ENCODE data around the gene EHMT1. TPM values are rescaled to one million over a fixed set of nuclear protein-coding genes. Genes with fewer than 3 reads are reported as not detected.
"Not testable (repeated sequence)": the region's sequence is repeated elsewhere in the genome, so short reads cannot be mapped to it uniquely, and the experiment has no call there.

The EHMT1 gene
- total RNA-seq, 1 donor from 2014 or later: 163 TPM

GRCh38 chr9:137881591-137882505, 263.0 kb downstream of the EHMT1 start:
- Mint-ChIP-seq H3K4me3 (peak overlapping the region; percentile 41), H3K36me3 (ENCODE audit: low read depth) (no peaks in the 10 kb centered on the region), H3K9me3 (no peaks in the 10 kb centered on the region), H3K27ac (ENCODE audit: unreplicated experiment) (no peak overlapping the region), H3K27me3 (ENCODE audit: low read depth) (peaks cover 10% of the 10 kb centered on the region), H3K4me1 (no peaks in the 10 kb centered on the region)
- TF ChIP-seq CTCF (conservative IDR thresholded peaks at IDR 0.05): no peak
- no peak for DNase-seq (ENCODE audit: low read depth, low spot score)

GRCh38 chr9:137882506-137882821, 263.7 kb downstream of the EHMT1 start:
- Mint-ChIP-seq H3K27ac (ENCODE audit: unreplicated experiment) (no peak overlapping the region), H3K36me3 (ENCODE audit: low read depth) (no peaks in the 10 kb centered on the region), H3K4me3 (no peak overlapping the region), H3K27me3 (ENCODE audit: low read depth) (peaks cover 10% of the 10 kb centered on the region), H3K9me3 (no peaks in the 10 kb centered on the region), H3K4me1 (no peaks in the 10 kb centered on the region)
- DNase-seq (ENCODE audit: low read depth, low spot score): no peak
- TF ChIP-seq CTCF (conservative IDR thresholded peaks at IDR 0.05): no peak

GRCh38 chr9:137883977-137884376, 265.2 kb downstream of the EHMT1 start:
- not testable (repeated sequence) for H3K36me3 Mint-ChIP-seq (ENCODE audit: low read depth); H3K4me1 Mint-ChIP-seq; H3K9me3 Mint-ChIP-seq; H3K4me3 Mint-ChIP-seq; H3K27me3 Mint-ChIP-seq (ENCODE audit: low read depth); H3K27ac Mint-ChIP-seq (ENCODE audit: unreplicated experiment); DNase-seq (ENCODE audit: low read depth, low spot score)

GRCh38 chr9:137884547-137884946, 265.7 kb downstream of the EHMT1 start:
- DNase-seq (ENCODE audit: low read depth, low spot score); H3K27ac Mint-ChIP-seq (ENCODE audit: unreplicated experiment); H3K27me3 Mint-ChIP-seq (ENCODE audit: low read depth); H3K4me3 Mint-ChIP-seq; H3K9me3 Mint-ChIP-seq; H3K4me1 Mint-ChIP-seq; H3K36me3 Mint-ChIP-seq (ENCODE audit: low read depth): not testable (repeated sequence)

GRCh38 chr9:137885121-137885520, 266.3 kb downstream of the EHMT1 start:
- not testable (repeated sequence) for H3K9me3 Mint-ChIP-seq; H3K27ac Mint-ChIP-seq (ENCODE audit: unreplicated experiment)

More at GRCh38 chr9:137885121-137885520, 266.3 kb downstream of the EHMT1 start:
- DNase-seq (ENCODE audit: low read depth, low spot score); H3K36me3 Mint-ChIP-seq (ENCODE audit: low read depth); H3K4me3 Mint-ChIP-seq; H3K27me3 Mint-ChIP-seq (ENCODE audit: low read depth); H3K4me1 Mint-ChIP-seq: not testable (repeated sequence)

Small RNA genes lying within 50 kb of the gene (microRNA-seq; reads per million reads assigned to microRNA genes)
- gene MIR602: 2.4 reads per million

Other genes with a start within 250 kb of the EHMT1 start
- 15.1 and 17.6 TPM in 2 replicates for gene EXD3, start 195.8 kb upstream of the EHMT1 start, total RNA-seq
- gene NOXA1, start 195.6 kb upstream of the EHMT1 start, total RNA-seq: 0.89 and 0.98 TPM in 2 replicates
- gene ENTPD8, start 177.6 kb upstream of the EHMT1 start, total RNA-seq: 0.12 and 0.14 TPM in 2 replicates
- 64.4 and 65.3 TPM in 2 replicates for gene NSMF, start 159.7 kb upstream of the EHMT1 start, total RNA-seq
- 1.8 and 2.2 TPM in 2 replicates for gene PNPLA7, start 68.6 kb upstream of the EHMT1 start, total RNA-seq
- gene MRPL41, start 67.1 kb upstream of the EHMT1 start, total RNA-seq: 40.9 and 42.0 TPM in 2 replicates
- gene DPH7, start 40.1 kb upstream of the EHMT1 start, total RNA-seq: 59.0 and 63.0 TPM in 2 replicates
- gene ZMYND19, start 28.5 kb upstream of the EHMT1 start, total RNA-seq: 71.9 and 72.6 TPM in 2 replicates
- gene ARRDC1, start 13.3 kb upstream of the EHMT1 start, total RNA-seq: 18.1 and 20.1 TPM in 2 replicates

Measured in neural crest cell (in vitro differentiated cells).